CD4-positive, alpha-beta T cell (primary cell): ENCODE data around the gene RPP40. TPM values are rescaled to one million over a fixed set of nuclear protein-coding genes. Genes with fewer than 3 reads are reported as not detected.
A peak's percentile ranks its signal among the peaks of the same experiment; 100 is the strongest.
"Not testable (repeated sequence)": the region's sequence is repeated elsewhere in the genome, so short reads cannot be mapped to it uniquely, and the experiment has no call there.

Source experiments
- ATAC-seq: fragments of 200-7000 bp; cut with Tn5 transposase; one replicate; pipeline ENCODE4 v1.10.0; 2022; ENCODE audit warnings: mild to moderate bottlenecking; ENCODE audit not compliant: poor library complexity
- CTCF ChIA-PET: fragments of 350-600 bp; sonication (Branson Sonifier 250); formaldehyde crosslinking; loops from one replicate; lab custom pipeline; 2021; ENCODE audit warnings: antibody characterized with exemption, inconsistent platforms; lab: Charles Lee
- POLR2A ChIA-PET: fragments of 350-600 bp; sonication (Branson Sonifier 250); formaldehyde crosslinking; loops from one replicate; lab custom pipeline; 2021; ENCODE audit warnings: antibody characterized with exemption, inconsistent platforms; lab: Charles Lee
- DNase-seq, 14 experiments: peaks; one replicate each; pipeline ENCODE4 v3.0.0-alpha.2; 2013 to 2020; ENCODE audit warnings: mixed read lengths in 2 of 14
- H3K27ac ChIP-seq, 2 donors: one replicate each; pipeline versions ENCODE4 v1.5.1 to v1.7.0; 2013; ENCODE audit warnings: low read length in 2 of 2, low read depth in 1 of 2, mild to moderate bottlenecking in 1 of 2
- H3K27me3 ChIP-seq, 2 experiments: 1 replicate in 1 of 2; 2 replicates in 1 of 2; pipeline versions ENCODE4 v1.6.1 to v1.7.0; 2013; ENCODE audit warnings: low read length in 2 of 2, control low read depth in 1 of 2, mild to moderate bottlenecking in 1 of 2, moderate library complexity in 1 of 2; ENCODE audit not compliant: insufficient read depth in 2 of 2, control insufficient read depth in 1 of 2
- H3K36me3 ChIP-seq: one replicate; pipeline ENCODE4 v1.6.1; 2013; ENCODE audit warnings: low read length, control low read depth; ENCODE audit not compliant: insufficient read depth
- H3K4me1 ChIP-seq: one replicate; pipeline ENCODE4 v1.6.1; 2013; ENCODE audit warnings: low read length, control low read depth; ENCODE audit not compliant: insufficient read depth
- H3K4me3 ChIP-seq: one replicate; pipeline ENCODE4 v1.5.1; 2013; ENCODE audit warnings: mild to moderate bottlenecking, low read length, moderate library complexity
- H3K9me3 ChIP-seq, 2 experiments: 1 replicate in 1 of 2; 2 replicates in 1 of 2; pipeline versions ENCODE4 v1.6.1 to v1.7.0; 2013; ENCODE audit warnings: low read length in 2 of 2, mild to moderate bottlenecking in 2 of 2, control low read depth in 1 of 2, moderate library complexity in 1 of 2; ENCODE audit not compliant: control insufficient read depth in 1 of 2, insufficient read depth in 1 of 2
- H3K27ac Mint-ChIP-seq: one replicate; pipeline ENCODE4 v1.8.0; 2020; ENCODE audit warnings: mixed read lengths
- H3K27me3 Mint-ChIP-seq: one replicate; pipeline ENCODE4 v1.8.0; 2021; ENCODE audit warnings: mixed read lengths
- H3K36me3 Mint-ChIP-seq: one replicate; pipeline ENCODE4 v1.8.0; 2021; ENCODE audit warnings: low read depth, mixed read lengths
- H3K4me1 Mint-ChIP-seq: one replicate; pipeline ENCODE4 v1.8.0; 2021; ENCODE audit warnings: low read depth, mixed read lengths
- H3K4me3 Mint-ChIP-seq: one replicate; pipeline ENCODE4 v1.8.0; 2020; ENCODE audit warnings: mild to moderate bottlenecking, mixed read lengths
- H3K9me3 Mint-ChIP-seq: one replicate; pipeline ENCODE4 v1.8.0; 2020; ENCODE audit warnings: mixed read lengths
- intact Hi-C, 2 experiments: fragments of 100-400 bp; cut with DNase I in 1 of 2; cut with micrococcal nuclease in 1 of 2; formaldehyde crosslinking; loops; one replicate each; pipeline versions ENCODE4 v1.15.1 to v1.9.0; 2023 to 2025; cut with DNase I, micrococcal nuclease
- total RNA-seq, 174 experiments: library from RNA in 2 of 174; stranded (reverse) in 2 of 174; gene quantifications; one replicate each; pipeline ENCODE4 v1.2.3 and lab custom pipeline; 2021 to 2026
- TF ChIP-seq, protein P1 (sequence below): fragments of 200-600 bp; IDR thresholded peaks from one replicate; pipeline ENCODE4 v1.8.0; 2022; ENCODE audit warnings: antibody characterized with exemption, mild to moderate bottlenecking

The RPP40 gene
- total RNA-seq, 2 experiments from 2014 or later = 0.36 to 0.69 TPM

DNA sequence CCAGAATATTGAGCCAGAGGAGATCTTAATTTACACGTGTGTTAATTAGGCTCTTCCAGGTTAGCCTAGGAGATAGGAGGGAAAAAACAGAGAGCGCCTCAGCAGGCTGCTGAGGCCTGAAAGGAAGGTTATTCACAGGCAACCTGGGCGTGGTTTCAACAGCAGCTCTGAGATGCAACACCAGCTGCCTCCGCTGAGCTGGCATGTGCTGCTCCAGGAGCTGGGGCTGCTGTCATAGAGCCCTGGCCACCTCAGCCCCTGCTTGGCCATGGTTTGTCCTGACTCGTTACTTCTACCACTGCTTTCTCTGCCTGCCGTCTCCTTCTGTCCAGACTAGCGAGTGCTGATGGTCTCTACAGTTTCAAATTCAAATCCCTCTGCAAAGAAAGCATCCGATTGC lies 32.4 kb upstream of the RPP40 start:
- H3K4me3 Mint-ChIP-seq = no peak overlapping the region
- ChIA-PET CTCF (no interaction called here), POLR2A (no interaction called here)
- ATAC-seq (no peak), DNase-seq (peak in 1 of 14 experiments; percentile 24)
- Histone ChIP-seq H3K4me3 (no peak overlapping the region), H3K4me1 (no peaks in the 10 kb centered on the region), H3K27me3 (no peaks in the 10 kb centered on the region), H3K36me3 (no peaks in the 10 kb centered on the region), H3K9me3 (peaks cover 0 to 4% of the 10 kb centered on the region in 2 experiments), H3K27ac (no peak overlapping the region)
- H3K9me3 Mint-ChIP-seq = no peaks in the 10 kb centered on the region
- H3K4me1 Mint-ChIP-seq = peaks cover 4% of the 10 kb centered on the region
- no peak overlapping the region for H3K27ac Mint-ChIP-seq
- TF ChIP-seq, protein P1, sequence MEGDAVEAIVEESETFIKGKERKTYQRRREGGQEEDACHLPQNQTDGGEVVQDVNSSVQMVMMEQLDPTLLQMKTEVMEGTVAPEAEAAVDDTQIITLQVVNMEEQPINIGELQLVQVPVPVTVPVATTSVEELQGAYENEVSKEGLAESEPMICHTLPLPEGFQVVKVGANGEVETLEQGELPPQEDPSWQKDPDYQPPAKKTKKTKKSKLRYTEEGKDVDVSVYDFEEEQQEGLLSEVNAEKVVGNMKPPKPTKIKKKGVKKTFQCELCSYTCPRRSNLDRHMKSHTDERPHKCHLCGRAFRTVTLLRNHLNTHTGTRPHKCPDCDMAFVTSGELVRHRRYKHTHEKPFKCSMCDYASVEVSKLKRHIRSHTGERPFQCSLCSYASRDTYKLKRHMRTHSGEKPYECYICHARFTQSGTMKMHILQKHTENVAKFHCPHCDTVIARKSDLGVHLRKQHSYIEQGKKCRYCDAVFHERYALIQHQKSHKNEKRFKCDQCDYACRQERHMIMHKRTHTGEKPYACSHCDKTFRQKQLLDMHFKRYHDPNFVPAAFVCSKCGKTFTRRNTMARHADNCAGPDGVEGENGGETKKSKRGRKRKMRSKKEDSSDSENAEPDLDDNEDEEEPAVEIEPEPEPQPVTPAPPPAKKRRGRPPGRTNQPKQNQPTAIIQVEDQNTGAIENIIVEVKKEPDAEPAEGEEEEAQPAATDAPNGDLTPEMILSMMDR = no peak
- intact Hi-C loops = no loop called here
- H3K27me3 Mint-ChIP-seq = no peaks in the 10 kb centered on the region
- no peaks in the 10 kb centered on the region for H3K36me3 Mint-ChIP-seq

DNA sequence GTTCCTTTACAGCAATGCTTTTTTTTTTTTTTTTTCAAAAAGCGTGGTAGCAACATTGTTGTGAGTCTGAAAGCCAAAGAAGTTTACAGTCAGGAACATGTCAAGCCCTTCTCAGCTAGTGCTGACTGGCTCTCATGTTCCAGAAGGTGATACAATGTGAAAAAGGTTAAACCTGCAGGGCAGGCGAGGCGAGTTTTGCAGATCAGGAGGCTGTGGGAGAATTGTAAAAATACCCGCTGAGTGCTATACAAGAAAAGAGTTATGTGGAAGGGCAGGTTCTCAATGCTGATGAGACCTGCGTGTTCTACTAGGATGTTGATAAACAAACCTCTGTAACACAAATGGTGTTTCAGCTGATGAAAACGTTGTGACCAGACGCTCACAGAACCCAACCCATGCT lies 30.9 kb upstream of the RPP40 start:
- ATAC-seq (no peak), DNase-seq (no peak)
- no peak overlapping the region for H3K27ac Mint-ChIP-seq
- H3K36me3 ChIP-seq = no peaks in the 10 kb centered on the region
- no peak overlapping the region for H3K4me3 Mint-ChIP-seq
- H3K27me3 Mint-ChIP-seq = no peaks in the 10 kb centered on the region
- H3K4me3 ChIP-seq = no peak overlapping the region
- TF ChIP-seq, protein P1 = no peak
- no peaks in the 10 kb centered on the region for H3K9me3 Mint-ChIP-seq
- H3K27ac ChIP-seq = no peak overlapping the region
- H3K36me3 Mint-ChIP-seq = no peaks in the 10 kb centered on the region
- intact Hi-C loops = no loop called here
- POLR2A ChIA-PET = no interaction called here
- H3K9me3 ChIP-seq = peaks cover 0 to 4% of the 10 kb centered on the region in 2 experiments
- CTCF ChIA-PET = no interaction called here
- H3K4me1 Mint-ChIP-seq = peaks cover 11% of the 10 kb centered on the region
- H3K27me3 ChIP-seq = no peaks in the 10 kb centered on the region
- H3K4me1 ChIP-seq = peaks cover 4% of the 10 kb centered on the region

DNA sequence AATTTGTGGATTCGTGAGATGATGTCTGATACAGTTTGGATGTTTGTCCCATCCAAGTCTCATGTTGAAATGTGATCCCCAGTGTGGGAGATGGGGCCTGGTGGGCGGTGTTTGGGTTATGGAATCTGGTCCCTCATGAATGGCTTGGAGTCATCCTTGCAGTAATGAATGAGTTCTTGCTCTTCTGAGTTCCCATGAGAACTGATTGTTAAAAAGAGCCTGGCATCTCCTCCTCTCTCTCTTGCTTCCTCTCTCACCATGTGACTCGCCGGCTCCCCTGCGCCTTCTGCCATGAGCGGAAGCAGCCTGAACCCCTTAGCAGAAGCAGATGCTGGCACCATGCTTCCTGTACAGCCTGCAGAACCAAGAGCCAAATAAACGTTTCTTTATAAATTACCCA lies 30.5 kb upstream of the RPP40 start:
- Histone ChIP-seq H3K27ac (no peak overlapping the region), H3K27me3 (no peaks in the 10 kb centered on the region), H3K4me3 (no peak overlapping the region), H3K9me3 (peaks cover 0 to 4% of the 10 kb centered on the region in 2 experiments), H3K36me3 (no peaks in the 10 kb centered on the region), H3K4me1 (peaks cover 4% of the 10 kb centered on the region)
- Mint-ChIP-seq H3K4me3 (no peak overlapping the region), H3K4me1 (peaks cover 11% of the 10 kb centered on the region), H3K27me3 (no peaks in the 10 kb centered on the region), H3K9me3 (no peaks in the 10 kb centered on the region), H3K27ac (no peak overlapping the region), H3K36me3 (no peaks in the 10 kb centered on the region)
- TF ChIP-seq, protein P1 = no peak
- CTCF ChIA-PET = no interaction called here
- POLR2A ChIA-PET = no interaction called here
- intact Hi-C loops = no loop called here
- ATAC-seq (no peak), DNase-seq (peak in 2 of 14 experiments; percentile 5 to 12)

GRCh38 chr6:5033214-5033904 lies 29.5 kb upstream of the RPP40 start:
- H3K4me1 ChIP-seq, intact Hi-C loops, POLR2A ChIA-PET, H3K27me3 Mint-ChIP-seq, H3K27me3 ChIP-seq, CTCF ChIA-PET, H3K9me3 Mint-ChIP-seq, H3K4me3 Mint-ChIP-seq, DNase-seq, H3K36me3 Mint-ChIP-seq, H3K27ac Mint-ChIP-seq, H3K36me3 ChIP-seq, H3K4me3 ChIP-seq, H3K27ac ChIP-seq, H3K9me3 ChIP-seq, ATAC-seq: not testable (repeated sequence)
- peaks cover 11% of the 10 kb centered on the region for H3K4me1 Mint-ChIP-seq

GRCh38 chr6:5032706-5033105 lies 28.9 kb upstream of the RPP40 start:
- CTCF ChIA-PET = not testable (repeated sequence)

More at GRCh38 chr6:5032706-5033105, 28.9 kb upstream of the RPP40 start:
- H3K27me3 Mint-ChIP-seq, H3K27me3 ChIP-seq, H3K4me3 ChIP-seq, H3K4me3 Mint-ChIP-seq, POLR2A ChIA-PET, ATAC-seq, H3K36me3 ChIP-seq, H3K27ac Mint-ChIP-seq, DNase-seq, intact Hi-C loops, H3K27ac ChIP-seq, H3K9me3 ChIP-seq, H3K9me3 Mint-ChIP-seq, H3K4me1 ChIP-seq, H3K36me3 Mint-ChIP-seq: not testable (repeated sequence)
- H3K4me1 Mint-ChIP-seq = peaks cover 11% of the 10 kb centered on the region
